GM19467 (cell line): ENCODE data around the gene TMEM272.
"Not testable (repeated sequence)": the region's sequence is repeated elsewhere in the genome, so short reads cannot be mapped to it uniquely, and the experiment has no call there.

Source experiments
- ATAC-seq: cut with Tn5 transposase; IDR thresholded peaks from one replicate; pipeline ENCODE4 v1.9.1; 2021; ENCODE audit warnings: mild to moderate bottlenecking, moderate library complexity; ENCODE audit not compliant: unreplicated experiment

The TMEM272 gene

GRCh38 chr13:51826606-51827005 is 18.4 kb downstream of the TMEM272 start:
- no peak for ATAC-seq

DNA sequence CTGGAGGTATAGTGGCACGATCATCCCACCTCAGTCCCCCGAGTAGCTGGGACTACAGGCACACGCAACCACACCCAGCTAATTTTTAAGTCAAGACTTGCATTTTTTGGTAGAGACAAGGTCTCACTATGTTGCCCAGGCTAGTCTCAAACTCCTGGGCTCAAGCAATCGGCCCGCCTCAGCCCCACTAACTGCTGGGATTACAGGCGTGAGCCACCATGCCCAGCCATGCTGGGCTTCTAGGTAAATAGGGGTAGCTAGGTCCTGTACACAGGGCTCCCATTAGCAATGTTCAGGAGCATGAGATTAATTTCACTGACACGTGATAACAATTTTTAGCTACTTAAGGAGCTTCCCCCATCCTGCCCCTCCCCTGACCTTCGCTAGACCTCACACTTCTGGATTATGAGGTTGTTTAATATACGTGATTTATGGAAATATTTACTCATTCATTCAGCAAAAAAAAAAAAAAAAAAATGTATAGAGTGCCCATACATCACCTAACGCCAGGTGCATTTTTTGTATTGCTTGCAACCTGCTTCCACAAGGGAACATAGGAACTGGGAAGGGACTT is 19.2 kb downstream of the TMEM272 start:
- ATAC-seq = no peak

GRCh38 chr13:51825165-51825592 is 19.8 kb downstream of the TMEM272 start:
- no peak for ATAC-seq

- not testable (repeated sequence) for ATAC-seq
Measured at GRCh38 chr13:51824712-51825111, 20.3 kb downstream of the TMEM272 start.

GRCh38 chr13:51823863-51824262 is 21.1 kb downstream of the TMEM272 start:
- no peak for ATAC-seq

GRCh38 chr13:51823359-51823758 is 21.6 kb downstream of the TMEM272 start:
- ATAC-seq = no peak

GRCh38 chr13:51822106-51822815 is 22.7 kb downstream of the TMEM272 start:
- ATAC-seq = no peak

DNA sequence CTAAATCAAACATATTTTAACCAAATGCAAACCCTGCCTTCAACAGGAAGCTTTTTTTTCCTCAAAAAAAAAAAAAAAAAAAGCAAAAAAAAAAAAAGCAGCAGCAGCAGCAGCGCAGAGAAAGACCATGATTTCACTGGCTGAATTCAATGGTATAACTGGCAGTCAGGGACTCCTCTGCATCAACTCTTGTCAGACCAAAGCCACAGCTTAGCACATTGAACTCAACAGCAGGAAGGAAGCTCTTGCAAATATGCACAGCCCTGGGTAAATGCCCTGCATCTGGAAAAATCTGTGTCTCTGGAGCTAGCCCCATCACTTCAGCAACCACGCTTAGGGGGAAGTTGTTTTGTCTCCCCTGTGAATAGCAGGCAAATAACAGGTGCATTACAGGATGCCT is 23.4 kb downstream of the TMEM272 start:
- no peak for ATAC-seq

DNA sequence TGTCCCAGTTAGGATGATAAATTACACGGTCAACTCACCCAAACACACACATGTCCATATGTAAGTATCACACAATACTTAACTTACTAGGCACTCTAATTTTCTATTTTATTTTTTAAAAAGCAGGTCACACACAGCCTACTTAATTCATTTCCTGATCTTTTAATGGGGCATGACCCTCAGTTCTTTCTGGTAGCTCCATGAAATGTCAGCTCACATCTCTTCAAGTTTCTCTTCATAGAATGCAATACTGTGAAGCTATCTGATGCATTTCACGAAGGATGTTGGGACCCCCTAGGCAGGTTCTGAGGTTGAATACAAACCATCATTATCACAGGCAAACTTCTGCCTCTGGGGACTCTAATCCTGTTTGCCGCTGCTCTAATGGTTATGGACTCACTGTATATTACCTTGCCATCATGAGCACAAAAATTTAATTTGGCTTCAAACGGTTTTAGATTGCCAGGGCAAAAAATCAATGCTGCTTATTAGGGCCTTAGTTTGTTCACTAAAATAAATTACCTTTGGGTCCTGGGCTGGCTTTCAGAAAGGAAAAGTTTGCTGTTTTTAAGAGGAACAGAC is 24.9 kb downstream of the TMEM272 start:
- ATAC-seq = no peak

DNA sequence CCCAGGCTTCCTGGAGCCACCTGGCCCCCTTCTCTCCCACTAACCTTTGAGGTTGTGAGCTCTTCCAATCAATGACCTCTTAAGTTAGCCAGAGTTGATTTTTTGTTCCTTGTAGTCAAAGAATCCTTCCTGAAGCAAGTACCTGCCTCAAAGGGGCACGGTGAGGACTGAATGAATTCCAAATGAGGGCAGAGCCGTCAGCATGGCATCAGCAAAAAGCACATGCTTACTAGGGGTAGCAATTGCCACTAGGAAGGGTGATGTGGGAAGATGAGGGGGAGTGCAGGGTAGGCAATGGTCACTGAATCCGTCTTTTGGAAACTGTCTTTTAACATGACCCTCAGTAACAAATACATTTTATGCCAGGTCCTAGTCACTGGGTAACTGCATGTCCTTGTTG is 25.4 kb downstream of the TMEM272 start:
- ATAC-seq = no peak

DNA sequence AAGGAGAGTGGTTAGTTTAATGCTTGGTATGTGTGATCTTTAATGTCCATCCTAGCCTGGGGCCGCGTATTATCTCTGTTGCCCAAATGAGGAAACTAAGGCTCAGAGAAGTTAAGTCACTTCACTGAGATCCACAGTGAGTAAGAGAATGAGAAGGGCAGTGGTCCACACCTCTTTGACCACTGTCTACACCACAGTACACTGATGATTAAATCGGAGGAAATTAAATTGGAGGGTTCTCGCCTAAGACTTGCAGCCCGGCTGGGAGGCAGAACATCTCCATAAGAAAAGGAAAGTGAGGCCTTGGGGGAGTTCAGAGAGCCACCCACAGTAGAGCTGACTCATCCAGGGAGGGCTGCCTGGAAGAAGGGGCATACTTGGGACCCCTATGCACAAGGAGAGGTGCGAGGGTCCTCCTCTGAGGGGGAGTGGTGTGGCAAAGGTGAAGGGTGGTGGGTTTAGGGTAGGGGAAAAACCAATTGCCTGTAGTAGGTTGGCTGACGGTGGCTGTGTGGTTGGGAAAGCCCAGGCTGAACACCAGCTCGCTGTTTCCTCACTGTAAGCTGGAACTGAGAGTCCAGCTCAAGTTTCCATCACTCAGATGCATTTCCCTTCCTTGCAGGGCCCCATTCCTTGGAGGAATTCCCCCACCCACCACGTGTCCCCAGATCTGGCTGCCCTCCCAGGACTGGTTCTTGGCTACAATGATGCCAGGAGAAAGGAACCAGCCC is 26.0 kb downstream of the TMEM272 start:
- no peak for ATAC-seq

- no peak for ATAC-seq
Measured at GRCh38 chr13:51818276-51818675, 26.7 kb downstream of the TMEM272 start.

DNA sequence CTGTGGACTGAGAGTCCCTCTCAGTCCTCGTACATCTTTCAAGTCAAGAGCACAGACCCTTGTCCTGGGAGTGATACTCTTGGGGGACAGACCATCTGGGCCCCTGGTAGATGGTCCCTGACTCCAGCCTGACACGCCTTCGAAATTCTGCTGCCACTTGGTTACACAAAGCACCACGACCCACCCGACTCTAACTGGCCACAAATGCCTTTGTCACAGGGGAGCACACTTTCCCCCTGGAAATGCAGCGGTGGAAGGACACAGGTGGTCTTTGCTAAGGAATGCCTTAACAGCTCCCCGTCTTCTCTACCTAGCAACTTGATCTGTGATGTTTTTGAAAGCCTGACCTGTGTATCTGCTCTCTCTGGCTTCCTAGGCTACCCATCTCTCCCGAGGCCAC is 27.3 kb downstream of the TMEM272 start:
- ATAC-seq = no peak

DNA sequence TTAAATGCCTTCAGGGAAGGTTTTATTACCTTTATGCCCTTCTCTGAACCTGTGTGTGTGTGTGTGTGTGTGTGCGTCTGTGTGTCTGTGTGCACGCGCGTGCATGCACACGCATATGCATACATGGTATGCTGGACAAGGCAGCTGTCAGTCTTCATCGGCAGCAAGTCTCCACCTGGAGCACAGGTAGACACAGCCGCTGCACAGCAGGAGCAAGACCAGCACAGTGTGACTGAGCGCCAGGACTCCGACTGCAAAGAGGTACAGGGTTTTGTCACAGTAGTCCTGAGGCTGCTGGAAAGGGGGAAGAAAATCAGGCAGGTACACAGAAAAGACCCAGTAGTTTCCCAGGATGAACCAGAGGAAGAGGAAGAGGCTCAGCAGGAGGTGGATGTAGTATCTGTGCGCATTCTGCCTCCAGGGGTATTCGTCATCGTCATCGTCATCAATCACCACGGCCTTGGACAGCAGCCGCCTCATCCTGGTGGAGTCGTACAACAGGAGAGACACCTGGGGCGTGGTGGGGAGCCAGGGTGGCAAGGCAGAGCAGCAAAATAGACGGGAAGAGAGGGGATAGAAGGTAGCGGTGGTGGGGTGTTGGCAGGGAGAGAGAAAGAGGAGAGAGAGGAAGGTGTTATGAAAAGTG is 28.2 kb downstream of the TMEM272 start:
- no peak for ATAC-seq

DNA sequence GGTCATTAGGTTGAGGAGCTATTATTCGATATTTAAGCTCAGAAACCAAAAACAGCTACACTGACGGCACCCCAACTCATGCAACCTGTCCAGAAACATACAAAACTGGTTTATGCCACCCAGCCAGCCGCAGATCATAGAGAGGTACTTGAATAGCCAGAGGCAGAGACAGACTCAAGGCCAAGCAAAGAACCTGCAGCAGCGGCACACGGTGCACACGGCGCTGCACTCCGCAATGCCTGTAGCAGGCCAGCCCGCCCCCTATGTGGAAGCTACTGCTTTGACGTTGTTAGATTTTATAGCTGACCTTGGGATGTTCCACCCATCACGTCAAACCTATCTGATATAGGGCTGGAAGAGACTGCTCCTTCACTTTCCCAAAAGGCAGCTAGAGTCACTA is 29.1 kb downstream of the TMEM272 start:
- no peak for ATAC-seq

GRCh38 chr13:51814825-51815650 is 29.9 kb downstream of the TMEM272 start:
- ATAC-seq = peak; percentile 69

GRCh38 chr13:51814071-51814470 is 30.9 kb downstream of the TMEM272 start:
- no peak for ATAC-seq

DNA sequence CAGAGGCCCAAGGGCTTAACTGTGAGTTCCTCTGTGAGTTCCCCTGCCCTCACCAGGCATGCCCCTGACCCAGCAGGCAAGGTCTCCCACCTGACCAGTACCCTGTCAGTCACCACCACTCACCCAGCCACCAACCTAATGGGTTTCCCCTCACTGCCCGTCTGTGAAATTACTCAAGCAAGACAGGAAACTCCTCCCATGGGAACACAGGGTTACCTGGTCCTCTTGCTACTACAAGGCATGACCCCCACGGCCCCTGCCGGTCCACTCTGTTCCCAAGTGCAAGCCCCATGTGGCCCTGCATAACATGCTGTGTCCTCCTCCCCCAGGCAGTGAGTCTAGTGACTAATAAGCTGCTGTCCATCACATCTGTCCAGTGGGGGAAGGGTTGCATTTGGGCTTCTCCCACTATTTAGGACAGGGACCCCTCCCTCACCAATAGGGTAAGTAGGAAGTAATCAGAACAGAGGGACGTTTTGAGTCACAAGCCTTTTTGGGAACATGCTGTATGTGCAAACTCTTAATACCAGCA is 33.0 kb downstream of the TMEM272 start:
- ATAC-seq = no peak

DNA sequence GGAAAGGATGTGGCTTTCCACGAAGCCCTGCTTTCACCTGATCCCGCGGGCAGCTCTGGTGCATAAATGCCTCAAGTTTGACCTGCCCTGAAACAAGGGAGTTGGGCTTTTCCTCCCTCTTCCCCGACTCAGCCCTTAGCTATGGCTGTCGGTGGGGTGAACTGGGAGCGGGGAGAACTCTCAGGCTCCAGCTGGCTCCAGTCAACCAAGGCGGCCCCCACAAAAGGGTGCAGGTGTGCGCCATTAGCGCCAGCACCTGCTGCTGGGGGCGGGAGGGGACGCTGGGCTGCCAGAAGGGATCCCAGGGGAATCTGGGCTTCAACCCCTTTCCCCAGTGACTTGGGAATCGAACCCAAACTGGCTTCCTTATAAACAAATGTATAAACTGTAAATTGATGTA is 33.9 kb downstream of the TMEM272 start:
- ATAC-seq = no peak

DNA sequence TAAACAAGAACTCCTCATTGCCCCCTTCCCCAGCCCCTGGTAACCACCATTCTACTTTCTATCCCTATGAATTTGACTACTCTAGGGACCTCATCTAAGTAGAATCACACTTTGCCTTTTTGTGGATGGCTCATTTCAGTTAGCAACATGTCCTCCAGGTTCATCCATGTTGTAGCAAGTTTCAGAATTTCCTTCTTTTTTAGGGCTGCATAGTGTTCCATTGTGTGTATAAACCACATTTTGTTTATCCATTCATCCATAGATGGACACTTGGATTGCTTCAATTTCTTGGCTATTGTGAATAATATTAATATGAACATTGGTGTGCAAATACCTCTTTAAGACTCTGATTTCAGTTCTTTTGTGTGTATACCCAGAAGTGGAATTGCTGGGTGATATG is 36.2 kb downstream of the TMEM272 start:
- no peak for ATAC-seq
